Right ventricle myocardium superior (tissue), 1 donor: ENCODE data around the gene USP40. TPM values are rescaled to one million over a fixed set of nuclear protein-coding genes. Genes with fewer than 3 reads are reported as not detected.

Experiments
- ATAC-seq: fragments of 200-7000 bp; cut with Tn5 transposase; one replicate; pipeline ENCODE4 v1.9.1; 2020; ENCODE audit warnings: mild to moderate bottlenecking; ENCODE audit not compliant: poor library complexity
- DNase-seq: peaks from one replicate; pipeline ENCODE4 v3.0.0-alpha.2; 2020
- intact Hi-C: fragments of 100-400 bp; cut with DNase I; formaldehyde crosslinking; loops from one replicate; pipeline ENCODE4 v1.11.2; 2022
- total RNA-seq: library from RNA; stranded (reverse); fragmentation: NEBNext Ultra II Directional; extraction: Animal tissue kit (Norgen Biotek cat#: 25700); gene quantifications from one replicate; pipeline ENCODE4 v1.2.1, GENCODE V29; 2021
- donor health status: DM: no; HTN: yes; CAD: no; lungs with severe emphysema.

USP40 gene
- total RNA-seq, 1 donor from 2014 or later = 18.0 TPM

GRCh38 chr2:233439191-233439590 is 127.4 kb downstream of the USP40 start:
- DNase-seq = peak; percentile 64

GRCh38 chr2:233438573-233439147 is 127.9 kb downstream of the USP40 start:
- ATAC-seq = no peak
- intact Hi-C loops = no loop called here
- DNase-seq = no peak

More at GRCh38 chr2:233439191-233439590, 127.4 kb downstream of the USP40 start:
- no peak for ATAC-seq
- intact Hi-C loops = no loop called here

DNA sequence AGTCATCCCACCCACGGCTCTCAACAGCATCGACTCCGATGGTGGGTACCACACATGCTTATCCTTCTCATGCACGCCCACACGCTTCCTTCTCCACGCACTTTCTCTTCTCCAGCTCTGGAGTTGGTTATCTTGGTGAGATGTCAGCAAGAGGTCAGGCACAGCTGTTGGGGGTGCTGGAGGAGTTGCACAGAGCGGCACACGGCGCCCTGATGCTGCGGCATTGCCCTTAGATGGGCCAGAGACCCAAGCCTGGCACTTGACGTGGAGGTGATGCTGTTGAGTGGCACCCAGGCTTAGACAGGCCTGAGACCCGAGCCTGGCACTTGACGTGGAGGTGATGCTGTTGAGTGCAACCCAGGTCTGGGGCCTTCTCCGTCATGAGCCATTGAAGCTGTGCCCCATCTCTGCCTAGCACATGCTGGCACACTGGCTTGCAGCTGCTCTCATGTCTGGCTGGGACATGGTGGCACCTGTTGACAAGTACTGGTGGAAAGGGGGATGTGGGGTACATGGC is 129.1 kb downstream of the USP40 start:
- ATAC-seq = no peak
- intact Hi-C loops = no loop called here
- DNase-seq = no peak

GRCh38 chr2:233436691-233437438 is 129.7 kb downstream of the USP40 start:
- peak; percentile 69 for ATAC-seq
- intact Hi-C loops = no loop called here
- DNase-seq = peak; percentile 65

- DNase-seq (no peak), ATAC-seq (peak; percentile 57)
- intact Hi-C loops = no loop called here
Observed at GRCh38 chr2:233436191-233436581, 130.4 kb downstream of the USP40 start.

DNA sequence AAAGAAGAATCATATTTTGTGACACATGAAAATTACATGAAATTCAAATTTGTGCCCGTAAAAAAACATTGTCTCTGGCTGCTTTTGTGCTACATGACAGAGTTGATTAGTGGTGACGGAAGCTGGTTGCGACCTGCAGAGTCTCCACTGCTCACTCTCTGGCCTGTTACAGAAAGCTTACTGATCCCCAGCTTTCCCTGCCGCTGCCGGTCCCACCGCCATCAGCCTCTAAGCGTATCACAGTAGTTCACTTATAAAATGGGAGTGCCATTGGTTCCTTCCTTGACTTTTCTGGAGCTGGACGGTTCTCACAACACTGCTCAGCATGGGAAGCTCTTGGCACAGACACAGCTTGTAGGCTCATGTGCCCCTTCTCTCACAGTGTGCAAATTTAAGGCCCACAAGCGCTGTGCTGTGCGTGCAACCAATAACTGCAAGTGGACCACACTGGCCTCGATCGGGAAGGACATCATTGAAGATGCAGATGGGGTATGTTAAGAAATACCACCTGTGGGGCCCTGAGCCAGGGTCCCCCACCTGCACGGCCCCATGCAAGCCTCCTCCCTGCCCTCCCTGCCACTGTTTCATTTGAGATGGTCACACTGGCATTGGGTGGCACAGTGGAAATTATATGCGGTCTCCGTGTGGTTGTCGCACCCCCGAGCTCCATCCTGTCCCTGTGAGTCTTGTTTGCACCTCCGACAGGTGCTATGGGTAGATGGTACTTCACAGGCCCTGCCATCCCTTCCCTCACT is 131.0 kb downstream of the USP40 start:
- no peak for ATAC-seq
- intact Hi-C loops = no loop called here
- no peak for DNase-seq

DNA sequence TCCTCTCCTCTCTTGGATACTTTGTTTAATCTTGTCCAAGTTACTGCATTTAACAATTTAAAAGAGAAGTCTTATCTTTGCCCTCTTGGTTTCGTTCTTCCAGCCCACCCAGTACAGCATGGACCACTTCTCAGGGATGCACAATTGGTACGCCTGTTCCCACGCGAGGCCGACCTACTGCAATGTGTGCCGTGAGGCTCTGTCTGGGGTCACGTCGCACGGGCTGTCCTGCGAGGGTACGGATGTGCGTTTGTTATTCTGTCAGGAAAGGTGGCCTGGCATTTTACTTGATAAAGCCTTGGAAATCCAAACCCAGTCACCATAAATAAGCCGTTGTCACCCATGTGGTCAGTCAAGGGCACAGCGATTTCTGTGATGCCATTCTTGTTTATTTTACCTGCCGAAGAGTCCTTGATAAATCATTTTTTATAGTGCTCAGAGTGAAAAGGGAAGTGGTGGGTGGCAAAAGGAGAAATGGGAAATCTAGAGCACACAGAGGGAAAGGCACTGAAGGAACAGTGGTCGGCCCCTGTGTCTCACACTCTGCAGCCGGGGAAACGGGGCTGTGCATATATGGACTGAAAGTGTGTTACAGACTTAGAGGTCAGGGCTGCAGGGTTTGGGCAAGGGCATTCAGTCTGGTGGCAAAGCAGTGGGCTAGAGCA is 131.8 kb downstream of the USP40 start:
- intact Hi-C loops = no loop called here
- DNase-seq (no peak), ATAC-seq (no peak)

GRCh38 chr2:233433794-233434193 is 132.8 kb downstream of the USP40 start:
- intact Hi-C loops = no loop called here
- no peak for DNase-seq
- ATAC-seq = no peak

DNA sequence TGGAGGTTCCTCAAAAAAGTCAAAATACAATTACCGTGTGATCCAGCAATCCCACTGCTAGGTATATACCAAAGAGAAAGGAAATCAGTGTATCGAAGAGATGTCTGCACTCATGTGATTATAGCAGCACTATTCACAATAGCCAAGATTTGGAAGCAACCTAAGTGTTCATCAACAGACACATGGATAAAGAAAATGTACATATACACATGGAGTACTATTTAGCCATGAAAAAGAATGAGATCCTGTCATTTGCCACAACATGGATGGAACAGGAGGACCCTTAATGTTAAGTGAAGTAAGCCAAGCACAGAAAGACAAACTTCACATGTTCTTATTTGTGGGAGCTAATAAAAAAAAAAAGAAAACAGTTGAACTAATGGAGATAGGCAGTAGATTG is 133.6 kb downstream of the USP40 start:
- ATAC-seq = no peak
- DNase-seq = no peak
- intact Hi-C loops = no loop called here

- ATAC-seq (no peak), DNase-seq (no peak)
- intact Hi-C loops = no loop called here
Observed at GRCh38 chr2:233430651-233431050, 135.9 kb downstream of the USP40 start.

GRCh38 chr2:233430081-233430480 is 136.5 kb downstream of the USP40 start:
- ATAC-seq = no peak
- intact Hi-C loops = no loop called here
- no peak for DNase-seq

DNA sequence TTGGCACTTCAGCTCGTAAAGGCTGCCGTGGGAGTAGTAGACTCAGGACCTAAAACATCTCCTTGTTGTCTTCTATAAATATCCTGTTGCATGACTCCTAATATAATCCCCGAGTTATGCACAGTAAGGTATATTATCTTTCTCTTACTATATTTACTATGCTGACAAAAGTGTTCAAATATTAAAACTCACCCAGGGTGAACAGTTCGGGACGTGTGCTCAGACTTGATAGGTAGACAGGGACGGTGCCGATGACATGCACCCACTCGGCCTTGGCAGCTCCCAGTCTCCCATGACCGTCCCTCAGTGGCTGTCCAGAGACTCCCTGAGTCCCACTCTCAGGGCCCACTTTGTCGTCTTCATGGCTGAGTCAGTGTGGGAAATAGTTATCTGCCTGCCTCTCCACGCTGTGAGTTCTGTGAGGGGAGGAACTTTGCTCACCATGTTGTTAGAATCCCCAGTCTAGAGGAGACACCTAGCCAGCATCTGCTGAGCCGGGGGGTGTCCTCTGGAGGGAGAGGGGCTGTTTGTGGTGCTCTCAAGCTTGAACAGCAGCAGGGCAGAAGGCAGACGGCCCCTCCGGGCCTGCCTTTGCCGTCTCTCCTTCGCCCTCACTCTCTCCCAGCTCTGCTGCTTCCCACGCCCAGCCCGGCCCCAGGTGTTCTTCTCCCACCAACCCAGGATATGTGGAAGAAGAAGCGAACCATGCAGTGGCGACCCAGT is 137.2 kb downstream of the USP40 start:
- ATAC-seq (peak; percentile 37), DNase-seq (no peak)

GRCh38 chr2:233428438-233428837 is 138.1 kb downstream of the USP40 start:
- intact Hi-C loops = no loop called here
- DNase-seq = no peak
- no peak for ATAC-seq

More for the DNA sequence above, 137.2 kb downstream of the USP40 start:
- intact Hi-C loops = no loop called here

DNA sequence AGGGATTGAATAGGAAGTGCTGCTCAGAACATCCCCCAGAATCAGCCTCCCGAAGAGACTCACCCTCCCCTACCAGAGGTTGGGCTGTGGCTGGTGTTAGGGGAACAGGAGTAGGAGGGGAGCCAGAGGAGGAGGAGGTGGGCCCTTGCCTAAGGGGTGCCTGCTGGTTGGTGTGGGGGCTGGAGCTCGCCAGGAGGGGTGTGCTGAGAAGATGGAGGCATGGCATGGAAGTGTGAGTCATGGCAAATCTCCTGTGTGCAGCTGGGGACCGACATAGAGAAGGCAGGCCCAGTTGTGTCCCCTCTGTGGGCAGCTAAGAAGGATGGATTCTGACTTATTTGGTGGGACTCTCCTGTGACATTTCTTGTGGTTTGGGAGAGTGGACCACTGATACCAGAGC is 138.6 kb downstream of the USP40 start:
- DNase-seq (no peak), ATAC-seq (no peak)
- intact Hi-C loops = no loop called here

GRCh38 chr2:233426619-233427342 is 139.8 kb downstream of the USP40 start:
- ATAC-seq (no peak), DNase-seq (no peak)
- intact Hi-C loops = no loop called here
